IPS-NIHi7 (cell line): Measurements from ENCODE around the gene CHRNE.
"Not testable (repeated sequence)": the region's sequence is repeated elsewhere in the genome, so short reads cannot be mapped to it uniquely, and the experiment has no call there.

Experiments used
- DNase-seq: peaks from one replicate; pipeline ENCODE4 v3.0.0; 2012; ENCODE audit warnings: mixed read lengths; ENCODE audit errors: extremely low spot score

The CHRNE gene

DNA sequence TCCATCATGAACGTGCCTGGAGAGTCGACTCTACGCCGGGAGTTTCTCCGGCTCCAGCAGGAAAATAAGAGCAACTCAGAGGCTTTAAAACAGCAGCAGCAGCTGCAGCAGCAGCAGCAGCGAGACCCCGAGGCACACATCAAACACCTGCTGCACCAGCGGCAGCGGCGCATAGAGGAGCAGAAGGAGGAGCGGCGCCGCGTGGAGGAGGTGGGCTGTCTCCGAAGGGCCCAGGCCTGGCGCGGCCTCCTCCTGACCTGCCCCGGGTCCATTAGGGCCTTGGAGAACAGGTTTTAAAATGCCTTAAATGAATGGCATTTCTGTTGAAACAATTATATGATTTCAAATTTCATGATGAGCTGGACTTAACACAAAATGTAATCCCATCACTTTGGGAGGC, 15.3 kb downstream of the CHRNE start:
- no peak for DNase-seq

GRCh38 chr17:4886830-4887229, 16.1 kb downstream of the CHRNE start:
- DNase-seq = no peak

GRCh38 chr17:4884489-4884888, 18.4 kb downstream of the CHRNE start:
- no peak for DNase-seq

GRCh38 chr17:4881761-4882555, 20.9 kb downstream of the CHRNE start:
- DNase-seq = peak; percentile 89

DNA sequence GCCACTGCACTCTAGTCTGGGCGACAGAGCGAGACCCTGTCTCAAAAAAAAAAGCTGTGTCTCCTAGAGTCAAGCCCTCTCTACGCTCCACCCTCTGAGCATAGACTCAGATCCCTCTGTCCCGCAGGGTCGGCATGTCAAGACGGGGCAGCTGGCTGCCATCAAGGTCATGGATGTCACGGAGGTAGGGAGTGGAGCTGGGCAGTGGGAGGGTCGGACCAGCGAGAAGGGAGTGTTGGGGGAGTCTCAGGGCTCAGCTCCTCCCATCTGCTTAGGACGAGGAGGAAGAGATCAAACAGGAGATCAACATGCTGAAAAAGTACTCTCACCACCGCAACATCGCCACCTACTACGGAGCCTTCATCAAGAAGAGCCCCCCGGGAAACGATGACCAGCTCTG, 22.0 kb downstream of the CHRNE start:
- no peak for DNase-seq

GRCh38 chr17:4879601-4880000, 23.3 kb downstream of the CHRNE start:
- DNase-seq = no peak

GRCh38 chr17:4877089-4877488, 25.8 kb downstream of the CHRNE start:
- DNase-seq = no peak

DNA sequence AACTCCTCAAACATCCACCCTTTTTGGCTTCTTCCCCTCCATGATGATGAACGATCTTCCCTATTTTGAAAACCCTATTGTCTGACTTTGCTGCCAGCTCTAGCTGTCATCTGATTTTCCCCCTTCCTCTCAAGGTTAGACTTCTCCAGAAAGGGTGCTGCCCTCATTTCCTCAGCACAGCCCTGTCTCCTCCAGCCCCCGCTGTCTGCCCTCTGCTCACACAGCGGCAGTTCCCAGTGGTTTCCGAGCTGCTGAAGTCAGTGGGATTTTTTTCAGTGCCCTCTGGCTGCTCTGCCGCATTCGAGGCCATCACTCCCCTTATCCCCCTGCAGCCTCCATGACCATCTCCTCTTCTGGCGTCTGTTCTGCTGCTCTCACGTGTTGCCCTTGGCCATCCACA, 30.1 kb downstream of the CHRNE start:
- DNase-seq = no peak

GRCh38 chr17:4870855-4871254, 32.0 kb downstream of the CHRNE start:
- no peak for DNase-seq

- not testable (repeated sequence) for DNase-seq
Observed at GRCh38 chr17:4869058-4869998, 33.6 kb downstream of the CHRNE start.

- DNase-seq = not testable (repeated sequence)
Observed at GRCh38 chr17:4867535-4867934, 35.4 kb downstream of the CHRNE start.

- no peak for DNase-seq
Observed at GRCh38 chr17:4863321-4863720, 39.6 kb downstream of the CHRNE start.

DNA sequence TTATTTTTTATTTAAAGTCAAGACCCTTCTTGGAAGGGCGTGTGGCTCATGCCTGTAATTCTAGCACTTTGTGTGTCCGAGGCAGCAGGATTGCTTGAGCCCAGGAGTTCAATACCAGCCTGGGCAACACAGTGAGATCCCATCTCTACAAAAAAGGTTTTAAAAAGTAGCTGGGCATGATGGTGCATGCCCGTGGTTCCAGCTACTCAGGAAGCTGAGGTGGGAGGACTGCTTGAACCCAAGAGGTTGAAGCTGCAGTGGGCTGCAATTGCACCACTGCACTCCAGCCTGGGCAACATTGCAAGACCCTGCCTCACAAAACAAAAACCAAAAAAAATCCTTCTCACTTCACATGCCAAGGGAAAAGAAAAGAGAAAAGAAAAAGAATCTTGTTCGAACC, 40.2 kb downstream of the CHRNE start:
- no peak for DNase-seq

- no peak for DNase-seq
Observed at GRCh38 chr17:4861052-4861451, 41.8 kb downstream of the CHRNE start.

DNA sequence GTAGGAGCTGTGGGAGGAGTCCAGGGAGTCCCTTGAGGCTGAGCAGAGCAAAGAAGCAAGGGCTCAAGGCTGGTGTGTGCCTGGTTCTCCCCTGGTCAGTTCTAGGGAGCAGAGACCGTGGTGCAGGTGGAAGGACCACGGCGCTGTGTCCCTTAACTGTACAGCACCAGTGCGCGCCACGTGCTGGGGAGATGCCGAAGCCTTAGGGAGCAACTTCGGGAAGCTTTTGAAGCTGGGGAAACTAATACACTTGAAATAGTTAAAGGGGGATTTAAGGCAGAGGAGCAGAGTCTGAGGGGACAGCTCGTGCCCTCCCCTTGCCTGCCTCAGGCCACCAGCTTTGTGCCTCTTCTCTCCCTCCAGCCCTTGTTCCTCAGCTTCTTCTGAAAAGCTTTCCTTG, 42.2 kb downstream of the CHRNE start:
- DNase-seq = no peak

DNA sequence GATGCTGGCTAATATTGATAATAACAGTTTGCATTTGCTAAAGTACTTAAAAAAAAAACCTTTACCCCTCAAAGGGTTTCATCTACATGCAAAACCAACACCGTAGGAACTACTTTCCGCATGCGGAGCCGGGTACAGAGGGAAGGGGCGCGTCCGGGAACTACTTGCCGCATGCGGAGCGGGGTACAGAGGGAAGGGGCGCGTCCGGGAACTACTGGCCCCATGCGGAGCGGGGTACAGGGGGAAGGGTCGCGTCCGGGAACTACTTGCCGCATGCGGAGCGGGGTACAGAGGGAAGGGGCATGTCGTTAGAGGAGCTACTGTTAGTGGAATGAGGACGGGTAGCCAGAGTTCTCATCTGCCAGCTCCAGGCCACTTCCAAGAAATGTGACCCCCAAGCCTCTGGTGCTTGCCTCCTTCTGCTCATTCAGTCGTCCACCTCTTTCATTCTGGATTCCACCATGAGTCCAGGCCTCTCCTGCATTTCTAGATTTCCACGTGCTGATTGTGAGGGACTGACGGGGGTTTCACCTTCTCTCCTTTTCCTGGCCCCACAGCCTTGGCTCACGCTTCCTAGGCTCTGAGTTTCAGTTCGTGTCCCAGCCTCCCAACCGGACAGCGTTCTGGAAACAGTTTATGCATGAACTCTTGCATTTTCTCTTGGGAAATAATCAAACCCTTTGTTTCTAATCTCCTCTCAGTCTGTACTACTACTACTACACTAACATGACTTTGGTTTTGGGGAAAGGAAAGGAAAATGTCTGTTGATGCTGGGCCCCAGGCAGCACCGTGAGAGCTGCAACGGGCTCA, 42.9 kb downstream of the CHRNE start:
- DNase-seq = no peak

DNA sequence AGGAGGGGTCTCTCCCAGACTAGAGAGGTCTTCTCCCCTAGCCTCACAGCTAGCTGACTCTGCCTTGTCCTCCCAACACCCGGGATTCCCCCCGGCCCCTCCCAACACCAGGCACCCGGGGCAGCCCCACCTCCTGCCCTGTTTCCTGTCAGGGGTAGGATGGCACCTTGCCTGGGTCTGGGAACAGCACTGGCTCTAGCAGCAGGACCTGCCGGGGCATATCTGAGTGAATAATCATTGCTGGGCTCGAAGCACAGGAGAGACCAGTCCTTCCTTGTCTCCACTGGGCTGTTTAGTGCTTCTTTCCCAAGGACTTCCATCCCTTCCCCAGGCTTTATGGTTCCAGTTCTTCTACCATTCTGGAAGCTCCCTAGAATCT, 44.0 kb downstream of the CHRNE start:
- peak; percentile 64 for DNase-seq

DNA sequence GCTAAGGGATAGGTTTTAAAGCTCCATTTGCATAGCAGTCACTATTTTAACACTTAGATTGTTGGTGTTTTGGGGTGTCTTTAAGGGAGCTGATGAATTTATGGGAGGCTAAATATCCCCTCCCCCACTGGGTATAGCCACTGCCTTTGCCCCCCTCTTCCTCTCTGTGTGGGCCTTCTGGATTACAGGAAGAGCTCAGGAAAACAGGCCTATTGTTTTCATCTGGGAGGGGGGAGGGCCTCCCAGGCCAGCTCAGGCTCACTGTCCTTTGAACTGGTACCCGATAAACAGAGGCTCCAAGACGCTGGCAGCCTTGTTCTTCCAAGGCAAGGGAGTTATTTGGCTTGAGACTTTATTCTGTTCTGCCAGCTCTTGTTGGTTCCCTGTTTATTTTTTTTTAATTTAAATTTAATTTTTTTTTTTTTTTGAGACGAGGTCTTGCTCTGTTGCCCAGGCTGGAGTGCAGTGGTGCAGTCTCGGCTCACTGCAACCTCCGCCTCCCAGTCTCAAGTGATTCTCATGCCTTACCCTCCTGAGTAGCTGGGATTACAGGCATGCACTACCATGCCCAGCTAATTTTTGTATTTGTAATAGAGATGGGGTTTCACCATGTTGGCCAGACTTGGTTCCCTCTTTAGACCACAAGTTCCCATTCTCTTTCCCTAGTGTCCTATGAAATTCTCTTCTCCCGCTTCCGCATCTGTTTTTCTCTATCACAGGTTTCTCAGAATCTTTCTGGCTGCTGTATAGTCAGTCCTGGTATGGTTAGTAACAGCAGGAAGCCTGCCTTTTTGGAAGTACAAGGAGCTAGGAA, 44.6 kb downstream of the CHRNE start:
- peak; percentile 78 for DNase-seq

- DNase-seq = not testable (repeated sequence)
Observed at GRCh38 chr17:4857347-4857746, 45.6 kb downstream of the CHRNE start.

DNA sequence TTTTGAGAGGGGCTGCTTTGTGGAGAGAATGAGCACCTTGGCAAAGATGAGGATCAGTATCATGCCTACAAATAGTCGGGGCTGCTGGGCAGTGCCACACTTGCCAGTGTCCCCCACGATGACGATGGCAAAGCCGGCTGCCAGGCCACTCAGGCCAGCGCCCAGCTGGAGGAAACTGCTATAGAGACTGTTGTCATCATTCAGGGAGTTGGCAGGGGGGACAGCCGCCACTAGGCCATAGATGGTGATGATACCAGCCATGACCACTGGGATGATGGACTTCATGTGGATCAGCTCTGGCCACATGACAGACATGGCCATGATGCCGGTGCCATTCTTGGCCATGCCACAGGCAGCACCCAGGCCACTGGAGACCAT, 46.0 kb downstream of the CHRNE start:
- DNase-seq = no peak

DNA sequence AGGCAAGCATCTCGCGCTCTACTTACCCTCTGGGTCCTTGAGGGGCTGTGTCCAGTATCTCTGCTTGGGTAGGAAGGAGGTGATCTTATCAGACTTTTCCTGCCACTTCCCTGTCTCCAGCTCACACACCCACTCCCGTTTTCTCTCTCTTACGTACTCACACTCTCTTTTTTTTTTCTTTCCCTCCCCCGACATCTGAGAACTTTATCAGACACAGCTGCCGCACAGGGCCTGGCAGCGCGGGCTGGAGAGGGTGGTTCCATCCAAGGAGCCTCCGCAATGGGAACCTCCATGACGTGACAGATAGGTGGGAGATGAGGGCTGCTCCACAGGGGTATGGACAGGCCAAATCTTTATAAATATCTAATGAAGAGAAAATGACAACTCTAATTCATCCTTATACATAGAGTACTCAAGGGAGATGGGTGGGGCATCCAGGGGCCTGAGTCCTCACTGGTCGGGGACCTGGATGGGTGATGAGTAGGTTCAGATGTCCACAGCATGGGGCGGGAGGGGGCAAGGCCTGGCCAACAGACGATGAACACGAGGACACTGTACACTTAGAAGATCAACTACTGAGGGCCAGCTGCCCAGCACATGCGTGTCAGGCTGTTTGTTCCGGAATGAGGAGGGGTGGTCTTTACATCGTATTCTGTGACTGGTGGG, 46.5 kb downstream of the CHRNE start:
- no peak for DNase-seq
